ENCODE results near the gene NAV3.

DNA sequence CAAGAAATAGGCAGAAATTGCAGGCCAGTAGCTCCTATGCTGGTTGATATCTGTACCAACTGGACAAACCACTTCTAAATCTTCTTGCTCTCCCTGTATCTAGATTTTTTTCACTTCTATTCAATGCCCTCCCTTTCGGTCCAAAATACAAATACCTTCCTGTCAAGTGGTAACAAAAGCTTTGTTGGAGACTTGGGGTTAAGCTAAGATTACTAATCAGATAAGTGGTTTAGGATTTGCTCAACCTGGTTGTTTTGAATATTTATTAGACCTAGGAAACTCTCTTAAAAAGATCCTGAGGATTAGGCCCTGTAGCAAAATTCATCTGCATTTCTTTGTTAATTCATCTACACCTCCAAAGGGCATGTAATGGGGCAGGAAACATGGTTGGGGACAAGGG lies 410.1 kb downstream of the NAV3 start:
- TF ChIP-seq MAFK (IDR thresholded peaks at IDR 0.05; ENCODE audit: low read depth, low read length) (no peak), POLR2A (IDR thresholded peaks at IDR 0.05; ENCODE audit: low read depth, low read length) (no peak), RCOR1 (IDR thresholded peaks at IDR 0.05; ENCODE audit: insufficient replicate concordance, low read length) (no peak)

Data from IMR-90 (cell line).